Fibroblast of pulmonary artery (primary cell): ENCODE results near the gene LOXHD1.

Source experiments
- DNase-seq: peaks from one replicate; pipeline ENCODE4 v3.0.0-alpha.2; 2010; ENCODE audit warnings: low read depth
- H3K4me3 ChIP-seq: replicated peaks from 2 replicates; pipeline ENCODE4 v1.5.1; 2011; ENCODE audit warnings: low read depth, mild to moderate bottlenecking, control low read depth, low read length, moderate library complexity
- TF ChIP-seq, protein P1 (sequence below): IDR thresholded peaks from 2 replicates; pipeline ENCODE4 v1.5.1; 2011; ENCODE audit warnings: mild to moderate bottlenecking, control low read depth, low read length, inconsistent platforms; ENCODE audit errors: missing control alignments

LOXHD1 gene

DNA sequence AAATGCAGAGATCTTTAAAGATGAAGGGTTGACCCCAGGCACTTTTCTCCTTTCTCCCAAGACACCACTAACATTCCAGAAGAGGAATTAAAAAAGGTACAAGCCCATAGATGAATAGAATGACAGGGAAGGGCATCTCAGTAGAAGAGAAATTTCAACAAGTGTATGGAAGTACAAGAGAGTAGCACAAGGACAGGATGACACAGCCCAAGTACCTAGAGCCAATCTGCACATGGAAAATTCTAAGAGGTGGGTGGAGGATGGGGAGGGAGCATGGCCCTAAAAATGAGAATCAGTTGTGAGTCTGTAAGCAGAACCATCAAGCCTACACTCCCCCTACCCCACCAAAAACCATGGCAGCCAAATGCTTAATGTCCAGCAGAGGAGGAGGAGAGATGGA lies 39.7 kb upstream of the LOXHD1 start:
- TF ChIP-seq, protein P1, sequence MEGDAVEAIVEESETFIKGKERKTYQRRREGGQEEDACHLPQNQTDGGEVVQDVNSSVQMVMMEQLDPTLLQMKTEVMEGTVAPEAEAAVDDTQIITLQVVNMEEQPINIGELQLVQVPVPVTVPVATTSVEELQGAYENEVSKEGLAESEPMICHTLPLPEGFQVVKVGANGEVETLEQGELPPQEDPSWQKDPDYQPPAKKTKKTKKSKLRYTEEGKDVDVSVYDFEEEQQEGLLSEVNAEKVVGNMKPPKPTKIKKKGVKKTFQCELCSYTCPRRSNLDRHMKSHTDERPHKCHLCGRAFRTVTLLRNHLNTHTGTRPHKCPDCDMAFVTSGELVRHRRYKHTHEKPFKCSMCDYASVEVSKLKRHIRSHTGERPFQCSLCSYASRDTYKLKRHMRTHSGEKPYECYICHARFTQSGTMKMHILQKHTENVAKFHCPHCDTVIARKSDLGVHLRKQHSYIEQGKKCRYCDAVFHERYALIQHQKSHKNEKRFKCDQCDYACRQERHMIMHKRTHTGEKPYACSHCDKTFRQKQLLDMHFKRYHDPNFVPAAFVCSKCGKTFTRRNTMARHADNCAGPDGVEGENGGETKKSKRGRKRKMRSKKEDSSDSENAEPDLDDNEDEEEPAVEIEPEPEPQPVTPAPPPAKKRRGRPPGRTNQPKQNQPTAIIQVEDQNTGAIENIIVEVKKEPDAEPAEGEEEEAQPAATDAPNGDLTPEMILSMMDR, result no peak
- no peak overlapping the region for H3K4me3 ChIP-seq
- DNase-seq, result no peak

DNA sequence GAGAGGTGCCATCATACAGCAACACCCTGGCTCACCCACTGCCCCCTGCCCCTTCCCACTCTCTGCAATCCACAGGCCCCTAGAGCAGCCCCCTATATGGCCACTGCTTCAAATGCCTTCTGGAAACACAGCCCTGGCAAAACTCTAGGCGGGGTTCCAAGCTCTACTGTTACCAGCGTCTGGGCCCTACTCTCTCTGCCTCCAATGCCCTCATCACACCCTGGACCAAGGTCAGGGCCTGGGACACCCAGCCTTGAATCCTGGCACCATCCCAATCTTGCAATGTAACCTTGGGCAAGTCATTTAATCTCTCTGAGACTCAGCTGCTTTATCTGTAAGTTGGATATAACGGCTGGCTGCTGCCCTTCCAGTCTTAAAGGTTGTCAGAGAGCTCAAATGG lies 39.2 kb upstream of the LOXHD1 start:
- no peak for DNase-seq
- TF ChIP-seq, protein P1, result no peak
- H3K4me3 ChIP-seq, result no peak overlapping the region

- DNase-seq, result no peak
- TF ChIP-seq, protein P1, result no peak
- no peak overlapping the region for H3K4me3 ChIP-seq
These were observed 37.0 kb upstream of the LOXHD1 start for GRCh38 chr18:46693996-46694395.

DNA sequence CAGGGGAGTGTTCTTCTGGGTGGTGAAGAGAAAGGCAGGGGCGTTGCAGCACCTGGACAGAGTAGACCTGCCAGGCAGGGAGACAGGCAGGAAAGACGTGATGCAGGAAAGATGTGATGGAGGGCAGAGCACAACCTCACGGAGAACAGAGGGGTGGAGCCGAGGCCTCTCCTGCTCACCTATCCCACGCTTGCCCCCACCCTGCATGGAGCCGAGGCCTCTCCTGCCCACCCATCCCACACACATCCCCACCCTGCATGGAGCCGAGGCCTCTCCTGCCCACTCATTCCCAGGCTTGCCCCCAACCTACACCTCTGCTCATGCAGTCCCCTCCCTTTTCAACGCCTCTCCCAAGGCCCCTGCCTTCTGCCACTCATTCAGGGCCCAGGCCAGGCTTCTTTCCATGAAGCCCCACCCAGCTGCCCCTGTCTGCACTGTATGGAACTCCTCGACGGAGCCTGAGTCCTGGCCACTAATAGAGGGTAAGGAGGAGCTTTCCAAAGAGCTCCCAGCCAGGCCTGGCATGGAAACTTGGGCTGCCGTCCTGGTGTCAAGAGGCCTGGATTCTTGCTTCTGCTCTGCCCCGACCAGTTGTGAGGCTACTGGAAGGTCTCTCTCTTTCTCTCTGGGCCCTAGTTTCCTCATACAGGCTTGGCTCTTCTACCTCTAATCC lies 32.0 kb upstream of the LOXHD1 start:
- no peak for DNase-seq

GRCh38 chr18:46686186-46686585 lies 29.2 kb upstream of the LOXHD1 start:
- no peak overlapping the region for H3K4me3 ChIP-seq
- no peak for DNase-seq
- TF ChIP-seq, protein P1, result no peak

More for the DNA sequence above, 32.0 kb upstream of the LOXHD1 start:
- no peak overlapping the region for H3K4me3 ChIP-seq
- TF ChIP-seq, protein P1, result no peak

GRCh38 chr18:46683252-46683651 lies 26.2 kb upstream of the LOXHD1 start:
- H3K4me3 ChIP-seq, result no peak overlapping the region
- TF ChIP-seq, protein P1, result no peak
- no peak for DNase-seq

GRCh38 chr18:46680784-46681695 lies 24.0 kb upstream of the LOXHD1 start:
- TF ChIP-seq, protein P1, result no peak
- no peak overlapping the region for H3K4me3 ChIP-seq
- DNase-seq, result no peak
